CD8-positive, alpha-beta memory T cell (primary cell): ENCODE measurements around the gene ZSCAN21. TPM values are rescaled to one million over a fixed set of nuclear protein-coding genes. Genes with fewer than 3 reads are reported as not detected.
A peak's percentile ranks its signal among the peaks of the same experiment; 100 is the strongest.

Source experiments
- CTCF ChIA-PET: fragments of 350-600 bp; sonication (Branson Sonifier 250); formaldehyde crosslinking; loops from one replicate; lab custom pipeline; 2021; ENCODE audit warnings: antibody characterized with exemption; lab: Charles Lee
- POLR2A ChIA-PET: fragments of 350-600 bp; sonication (Branson Sonifier 250); formaldehyde crosslinking; loops from one replicate; lab custom pipeline; 2021; ENCODE audit warnings: antibody characterized with exemption; lab: Charles Lee
- DNase-seq, 5 donors: peaks; one replicate each; pipeline versions ENCODE4 v3.0.0 to v3.0.0-alpha.2; 2020 to 2022; ENCODE audit warnings: mixed read lengths in 1 of 5
- H3K27ac ChIP-seq: one replicate; pipeline ENCODE4 v1.7.0; 2013; ENCODE audit warnings: low read depth, mild to moderate bottlenecking, low read length, moderate library complexity
- H3K27me3 ChIP-seq: 2 replicates; pipeline ENCODE4 v1.7.0; 2013; ENCODE audit warnings: low read length, mild to moderate bottlenecking; ENCODE audit not compliant: insufficient read depth, poor library complexity, severe bottlenecking
- H3K36me3 ChIP-seq: 2 replicates; pipeline ENCODE4 v1.7.0; 2013; ENCODE audit warnings: mild to moderate bottlenecking, low read length, moderate library complexity; ENCODE audit not compliant: insufficient read depth
- H3K4me1 ChIP-seq: 2 replicates; pipeline ENCODE4 v1.7.0; 2013; ENCODE audit warnings: mild to moderate bottlenecking, low read length, moderate library complexity; ENCODE audit not compliant: insufficient read depth
- H3K4me3 ChIP-seq: 2 replicates; pipeline ENCODE4 v1.7.0; 2013; ENCODE audit warnings: mild to moderate bottlenecking, low read length
- H3K9me3 ChIP-seq: 2 replicates; pipeline ENCODE4 v1.7.0; 2013; ENCODE audit warnings: mild to moderate bottlenecking, low read length
- H3K27ac Mint-ChIP-seq, 8 donors: one replicate each; pipeline ENCODE4 v1.8.0; 2020 to 2021; ENCODE audit warnings: mixed read lengths in 8 of 8, mild to moderate bottlenecking in 6 of 8, inconsistent platforms in 3 of 8, moderate library complexity in 3 of 8
- H3K27me3 Mint-ChIP-seq, 2 donors: one replicate each; pipeline ENCODE4 v1.8.0; 2020 to 2021; ENCODE audit warnings: mixed read lengths in 2 of 2, mild to moderate bottlenecking in 1 of 2, moderate library complexity in 1 of 2
- H3K36me3 Mint-ChIP-seq, 3 donors: one replicate each; pipeline ENCODE4 v1.8.0; 2020 to 2021; ENCODE audit warnings: mixed read lengths in 3 of 3, inconsistent platforms in 1 of 3, mild to moderate bottlenecking in 1 of 3
- H3K4me1 Mint-ChIP-seq, 3 donors: one replicate each; pipeline ENCODE4 v1.8.0; 2020 to 2021; ENCODE audit warnings: mixed read lengths in 3 of 3, inconsistent platforms in 1 of 3, mild to moderate bottlenecking in 1 of 3
- H3K4me3 Mint-ChIP-seq, 7 donors: one replicate each; pipeline ENCODE4 v1.8.0; 2020 to 2021; ENCODE audit warnings: mixed read lengths in 7 of 7, mild to moderate bottlenecking in 6 of 7, moderate library complexity in 4 of 7, inconsistent platforms in 2 of 7
- H3K9me3 Mint-ChIP-seq, 5 donors: one replicate each; pipeline ENCODE4 v1.8.0; 2020 to 2022; ENCODE audit warnings: mixed read lengths in 5 of 5, mild to moderate bottlenecking in 3 of 5, moderate library complexity in 2 of 5, inconsistent platforms in 1 of 5
- polyA plus RNA-seq: library from polyadenylated mRNA; unstranded; fragments of 300-500 nt; fragmentation: Illumina TruSeq; gene quantifications from one replicate; pipeline ENCODE4 v1.2.3, GENCODE V29; 2021
- total RNA-seq, 2 experiments: library from RNA; stranded (reverse); gene quantifications; one replicate each; pipeline ENCODE4 v1.2.3, GENCODE V29; 2021

The ZSCAN21 gene
- total and polyA plus RNA-seq, 3 experiments from 2014 or later, result 8.2 to 11.3 (median 10.7) TPM

DNA sequence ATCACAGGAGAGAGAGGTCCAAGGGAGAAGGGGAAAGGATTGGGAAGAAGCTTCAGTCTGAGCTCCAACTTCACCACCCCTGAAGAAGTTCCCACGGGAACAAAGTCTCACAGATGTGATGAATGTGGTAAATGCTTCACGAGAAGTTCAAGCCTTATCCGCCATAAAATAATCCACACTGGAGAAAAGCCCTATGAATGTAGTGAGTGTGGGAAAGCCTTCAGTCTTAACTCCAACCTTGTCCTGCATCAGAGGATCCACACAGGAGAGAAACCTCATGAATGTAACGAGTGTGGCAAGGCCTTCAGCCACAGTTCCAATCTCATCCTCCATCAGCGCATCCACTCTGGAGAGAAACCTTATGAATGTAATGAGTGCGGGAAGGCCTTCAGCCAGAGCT lies 16.0 kb upstream of the ZSCAN21 start:
- ChIA-PET POLR2A (interaction anchor here (0.6 kb wide), 1 partner anchor 70 kb away, joined by 7 read pairs; no protein-coding TSS in a partner anchor), CTCF (interaction anchor here (1.0 kb wide), 2 partner anchors 27 to 116 kb away, joined by 3 read pairs; no protein-coding TSS in a partner anchor)
- Histone ChIP-seq H3K27ac (no peak overlapping the region), H3K36me3 (peaks cover 36% of the 10 kb centered on the region), H3K4me1 (no peaks in the 10 kb centered on the region), H3K27me3 (no peaks in the 10 kb centered on the region), H3K4me3 (no peak overlapping the region), H3K9me3 (no peaks in the 10 kb centered on the region)
- peaks cover 9 to 79% (median 26%) of the 10 kb centered on the region in 3 donors for H3K36me3 Mint-ChIP-seq
- no peaks in the 10 kb centered on the region for H3K4me1 Mint-ChIP-seq
- DNase-seq, result no peak
- H3K27ac Mint-ChIP-seq, result peak overlapping the region in 1 of 8 donors; percentile 3
- H3K4me3 Mint-ChIP-seq, result no peak overlapping the region
- H3K9me3 Mint-ChIP-seq, result no peaks in the 10 kb centered on the region
- H3K27me3 Mint-ChIP-seq, result no peaks in the 10 kb centered on the region

DNA sequence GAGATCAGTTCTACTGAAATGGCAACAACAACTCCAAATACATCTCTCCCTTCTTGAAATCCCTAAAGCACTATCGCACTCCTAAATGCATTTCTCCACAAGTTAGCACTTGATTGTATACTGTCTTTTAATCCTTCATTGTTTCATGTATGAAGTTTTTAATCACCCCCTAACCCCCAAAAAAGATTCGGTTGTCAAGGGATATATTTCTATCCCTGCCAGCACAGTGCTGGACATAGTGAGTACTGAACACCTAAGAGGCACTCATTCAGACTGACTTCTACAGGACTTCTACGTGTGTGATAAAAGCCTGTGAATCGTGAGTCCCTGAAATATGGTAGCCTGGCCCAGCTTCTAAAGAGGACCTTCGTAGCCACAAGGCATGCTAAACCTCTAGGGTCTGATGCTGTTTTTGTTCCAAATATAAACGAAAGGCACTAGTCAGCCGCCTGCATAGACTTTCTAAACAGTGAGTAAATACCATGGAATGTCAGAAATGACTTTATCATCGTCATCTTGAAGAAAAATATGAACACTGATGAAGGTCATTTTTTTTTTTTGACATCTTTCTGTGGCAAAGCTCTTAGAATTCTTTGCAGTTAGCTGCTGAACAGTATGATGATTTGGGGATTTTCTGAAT lies 14.6 kb upstream of the ZSCAN21 start:
- no peaks in the 10 kb centered on the region for H3K27me3 Mint-ChIP-seq
- POLR2A ChIA-PET, result no interaction called here
- peaks cover 29% of the 10 kb centered on the region for H3K36me3 ChIP-seq

DNA sequence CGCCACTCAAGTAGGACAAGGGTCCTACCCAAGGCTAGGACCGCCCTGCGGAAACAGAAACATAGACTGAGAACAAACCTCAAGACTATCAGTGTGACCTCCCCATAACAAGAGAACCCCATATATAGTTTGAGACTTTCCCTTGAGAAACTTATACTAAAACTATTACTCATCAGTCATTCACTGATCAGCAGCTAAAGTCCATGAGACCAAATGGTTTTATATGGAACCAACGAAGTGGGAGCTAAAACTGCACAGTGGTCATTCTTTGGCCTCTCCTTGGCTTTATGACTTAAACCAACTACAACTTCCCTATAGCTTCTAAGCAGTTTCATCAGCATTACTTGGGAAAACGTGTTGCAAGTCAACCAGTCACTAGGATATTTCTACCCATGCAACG lies 13.7 kb upstream of the ZSCAN21 start:
- no peak overlapping the region for H3K4me3 Mint-ChIP-seq
- H3K9me3 Mint-ChIP-seq, result no peaks in the 10 kb centered on the region
- Histone ChIP-seq H3K4me1 (no peaks in the 10 kb centered on the region), H3K9me3 (no peaks in the 10 kb centered on the region), H3K4me3 (no peak overlapping the region), H3K27ac (no peak overlapping the region), H3K36me3 (peaks cover 24% of the 10 kb centered on the region), H3K27me3 (no peaks in the 10 kb centered on the region)
- ChIA-PET CTCF (no interaction called here), POLR2A (no interaction called here)
- H3K27me3 Mint-ChIP-seq, result no peaks in the 10 kb centered on the region
- H3K4me1 Mint-ChIP-seq, result peaks cover 1 to 7% (median 6%) of the 10 kb centered on the region in 3 donors
- no peak for DNase-seq
- no peak overlapping the region for H3K27ac Mint-ChIP-seq
- H3K36me3 Mint-ChIP-seq, result peaks cover 1 to 60% (median 19%) of the 10 kb centered on the region in 3 donors

More for the DNA sequence above, 14.6 kb upstream of the ZSCAN21 start:
- CTCF ChIA-PET, result no interaction called here
- H3K9me3 ChIP-seq, result no peaks in the 10 kb centered on the region
- no peaks in the 10 kb centered on the region for H3K27me3 ChIP-seq
- no peak overlapping the region for H3K27ac ChIP-seq
- peak overlapping the region in 1 of 8 donors; percentile 10 for H3K27ac Mint-ChIP-seq
- no peak for DNase-seq
- no peaks in the 10 kb centered on the region for H3K4me1 ChIP-seq
- no peak overlapping the region for H3K4me3 ChIP-seq
- no peaks in the 10 kb centered on the region for H3K9me3 Mint-ChIP-seq
- H3K36me3 Mint-ChIP-seq, result peaks cover 8 to 69% (median 26%) of the 10 kb centered on the region in 3 donors
- no peak overlapping the region for H3K4me3 Mint-ChIP-seq
- H3K4me1 Mint-ChIP-seq, result no peaks in the 10 kb centered on the region

GRCh38 chr7:100038326-100038725 lies 11.2 kb upstream of the ZSCAN21 start:
- Mint-ChIP-seq H3K9me3 (peaks cover 0 to 2% (median 0%) of the 10 kb centered on the region in 5 donors), H3K27ac (peak overlapping the region in 1 of 8 donors; percentile 27), H3K4me3 (no peak overlapping the region), H3K36me3 (peaks cover 0 to 41% (median 11%) of the 10 kb centered on the region in 3 donors), H3K27me3 (no peaks in the 10 kb centered on the region), H3K4me1 (peaks cover 10 to 15% (median 13%) of the 10 kb centered on the region in 3 donors)
- no peaks in the 10 kb centered on the region for H3K4me1 ChIP-seq
- H3K4me3 ChIP-seq, result no peak overlapping the region
- H3K27ac ChIP-seq, result no peak overlapping the region
- peaks cover 14% of the 10 kb centered on the region for H3K36me3 ChIP-seq
- ChIA-PET CTCF (no interaction called here), POLR2A (no interaction called here)
- DNase-seq, result no peak
- H3K9me3 ChIP-seq, result no peaks in the 10 kb centered on the region
- no peaks in the 10 kb centered on the region for H3K27me3 ChIP-seq

- H3K4me3 ChIP-seq, result no peak overlapping the region
- H3K36me3 ChIP-seq, result no peaks in the 10 kb centered on the region
- Mint-ChIP-seq H3K36me3 (peaks cover 0 to 19% (median 7%) of the 10 kb centered on the region in 3 donors), H3K27me3 (no peaks in the 10 kb centered on the region), H3K9me3 (peaks cover 0 to 2% (median 0%) of the 10 kb centered on the region in 5 donors), H3K4me1 (peaks cover 10 to 19% (median 13%) of the 10 kb centered on the region in 3 donors), H3K4me3 (peak overlapping the region in 1 of 7 donors; percentile 10), H3K27ac (peak overlapping the region in 3 of 8 donors; percentile 11 to 76 (median 60))
- ChIA-PET CTCF (interaction anchor here (1.2 kb wide), 1 partner anchor 9 kb away, joined by 4 read pairs; the partner anchor contains the start of gene ZSCAN21), POLR2A (no interaction called here)
- no peaks in the 10 kb centered on the region for H3K4me1 ChIP-seq
- H3K27ac ChIP-seq, result no peak overlapping the region
- no peaks in the 10 kb centered on the region for H3K9me3 ChIP-seq
- no peak for DNase-seq
- H3K27me3 ChIP-seq, result no peaks in the 10 kb centered on the region
Measured at GRCh38 chr7:100040575-100040974, 9.0 kb upstream of the ZSCAN21 start.

GRCh38 chr7:100044718-100045117 lies 4.9 kb upstream of the ZSCAN21 start:
- ChIA-PET POLR2A (no interaction called here), CTCF (interaction anchor here (1.3 kb wide), 1 partner anchor 22 kb away, joined by 4 read pairs; no protein-coding TSS in a partner anchor)
- no peaks in the 10 kb centered on the region for H3K36me3 ChIP-seq
- no peaks in the 10 kb centered on the region for H3K27me3 ChIP-seq
- Mint-ChIP-seq H3K9me3 (peaks cover 0 to 2% (median 0%) of the 10 kb centered on the region in 5 donors), H3K4me3 (no peak overlapping the region), H3K27ac (peak overlapping the region in 1 of 8 donors; percentile 18), H3K4me1 (peaks cover 15 to 29% (median 16%) of the 10 kb centered on the region in 3 donors), H3K27me3 (peaks cover 0 to 3% of the 10 kb centered on the region in 2 donors), H3K36me3 (peaks cover 0 to 2% (median 0%) of the 10 kb centered on the region in 3 donors)
- no peaks in the 10 kb centered on the region for H3K9me3 ChIP-seq
- no peak overlapping the region for H3K27ac ChIP-seq
- H3K4me3 ChIP-seq, result no peak overlapping the region
- DNase-seq, result no peak
- peaks cover 6% of the 10 kb centered on the region for H3K4me1 ChIP-seq

GRCh38 chr7:100048680-100049079 lies 894 bp upstream of the ZSCAN21 start:
- no peak overlapping the region for H3K27ac ChIP-seq

GRCh38 chr7:100051611-100052010 lies 2.0 kb downstream of the ZSCAN21 start:
- no peaks in the 10 kb centered on the region for H3K27me3 ChIP-seq
- DNase-seq, result no peak
- Mint-ChIP-seq H3K9me3 (no peaks in the 10 kb centered on the region), H3K36me3 (peaks cover 0 to 8% (median 2%) of the 10 kb centered on the region in 3 donors), H3K27me3 (peaks cover 0 to 4% of the 10 kb centered on the region in 2 donors), H3K27ac (peak overlapping the region in 7 of 8 donors; percentile 33 to 83 (median 51)), H3K4me3 (peak overlapping the region; percentile 41 to 81 (median 52)), H3K4me1 (peaks cover 15 to 29% (median 18%) of the 10 kb centered on the region in 3 donors)
- no peaks in the 10 kb centered on the region for H3K9me3 ChIP-seq
- no peak overlapping the region for H3K4me3 ChIP-seq
- H3K36me3 ChIP-seq, result no peaks in the 10 kb centered on the region
- ChIA-PET POLR2A (no interaction called here), CTCF (no interaction called here)
- no peak overlapping the region for H3K27ac ChIP-seq
- H3K4me1 ChIP-seq, result peaks cover 6% of the 10 kb centered on the region

More at GRCh38 chr7:100048680-100049079, 894 bp upstream of the ZSCAN21 start:
- H3K27me3 ChIP-seq, result no peaks in the 10 kb centered on the region
- no peaks in the 10 kb centered on the region for H3K36me3 ChIP-seq
- H3K27ac Mint-ChIP-seq, result peak overlapping the region in 7 of 8 donors; percentile 95 to 98 (median 97)
- no peak for DNase-seq
- no peaks in the 10 kb centered on the region for H3K9me3 ChIP-seq
- H3K4me3 ChIP-seq, result peak overlapping the region; percentile 75
- no peaks in the 10 kb centered on the region for H3K9me3 Mint-ChIP-seq
- peak overlapping the region; percentile 94 to 99 (median 94) for H3K4me3 Mint-ChIP-seq
- H3K4me1 ChIP-seq, result peaks cover 6% of the 10 kb centered on the region
- ChIA-PET POLR2A (interaction anchor here (1.6 kb wide), 1 partner anchor 52 kb away, joined by 12 read pairs; the partner anchor contains the start of genes AP4M1 and MCM7), CTCF (no interaction called here)
- H3K27me3 Mint-ChIP-seq, result peaks cover 0 to 4% of the 10 kb centered on the region in 2 donors
- peaks cover 0 to 8% (median 2%) of the 10 kb centered on the region in 3 donors for H3K36me3 Mint-ChIP-seq
- peaks cover 15 to 32% (median 18%) of the 10 kb centered on the region in 3 donors for H3K4me1 Mint-ChIP-seq
